Adrenal gland (tissue), 12 donors: ENCODE measurements around the gene LSM14B. TPM values are rescaled to one million over a fixed set of nuclear protein-coding genes. Genes with fewer than 3 reads are reported as not detected.

Experiments
- DNase-seq, 7 donors: peaks; one replicate each; pipeline ENCODE4 v3.0.0-alpha.2; 2019 to 2020
- H3K27ac ChIP-seq, 5 donors: fragments of 200-600 bp; sonication (generic) in 4 of 5; 1 replicate in 3 of 5; 2 replicates in 2 of 5; pipeline versions ENCODE4 v1.5.1 to v1.8.0; 2016 to 2020; ENCODE audit warnings: mild to moderate bottlenecking in 1 of 5
- H3K27me3 ChIP-seq: fragments of 200-600 bp; 2 replicates; pipeline ENCODE4 v1.8.0; 2021
- H3K36me3 ChIP-seq, 2 donors: fragments of 200-600 bp; replicated peaks in 1 of 2; 1 replicate in 1 of 2; 2 replicates in 1 of 2; pipeline versions ENCODE4 v1.5.1 to v1.8.0; 2018 to 2022
- H3K4me1 ChIP-seq, 2 donors: fragments of 200-600 bp; replicated peaks in 1 of 2; 1 replicate in 1 of 2; 2 replicates in 1 of 2; pipeline versions ENCODE4 v1.5.1 to v1.8.0; 2018 to 2021
- H3K4me3 ChIP-seq, 4 donors: fragments of 200-600 bp; sonication (generic) in 3 of 4; one replicate each; pipeline ENCODE4 v1.5.1; 2016 to 2018
- H3K9me3 ChIP-seq, 3 donors: fragments of 200-600 bp; sonication (generic) in 1 of 3; replicated peaks in 1 of 3; 1 replicate in 2 of 3; 2 replicates in 1 of 3; pipeline versions ENCODE4 v1.5.1 to v1.8.0; 2016 to 2021
- CTCF ChIP-seq, 6 experiments: fragments of 450-650 bp in 4 of 6; fragments of 200-600 bp in 2 of 6; sonication (generic) in 1 of 6; IDR thresholded peaks; 1 replicate in 5 of 6; 2 replicates in 1 of 6; pipeline versions ENCODE4 v1.5.1 to v1.8.0; 2016 to 2021; ENCODE audit warnings: antibody characterized with exemption in 6 of 6, mild to moderate bottlenecking in 2 of 6, moderate library complexity in 1 of 6
- POLR2A ChIP-seq, 2 donors: fragments of 450-650 bp; IDR thresholded peaks; one replicate each; pipeline ENCODE4 v1.6.1; 2017; ENCODE audit warnings: antibody characterized with exemption in 2 of 2, mild to moderate bottlenecking in 2 of 2, moderate library complexity in 1 of 2
- WGBS, 4 donors: extraction: QIAGEN DNeasy Blood & Tissue Kit in 2 of 4; methylation state at CpG; one replicate each; pipeline versions ENCODE4 v1.1.5 to v1.1.7; 2013 to 2017; 5-methylcytosine and 5-hydroxymethylcytosine counted together
- intact Hi-C, 2 donors: fragments of 100-400 bp; cut with DNase I; formaldehyde crosslinking; loops; one replicate each; pipeline versions ENCODE4 v1.14.1 to v1.15.0; 2022 to 2023
- polyA plus RNA-seq, 3 donors: library from polyadenylated mRNA; stranded (reverse); fragments of 200-250 nt in 2 of 3; fragments of 350-450 nt in 1 of 3; fragmentation: Illumina TruSeq in 1 of 3; extraction: RNeasy Lipid Tissue Mini Kit (QIAGEN cat#74804) in 1 of 3; gene quantifications; one replicate each; pipeline ENCODE4 v1.2.3, GENCODE V29; 2013 to 2014
- total RNA-seq, 9 donors: library from RNA; depleted of rRNA in 4 of 9; stranded (reverse); fragments of >200 nt in 4 of 9; fragments of 120-200 nt in 1 of 9; fragmentation: NEBNext Ultra II Directional in 1 of 9; extraction: Animal tissue kit (Norgen Biotek cat#: 25700) in 1 of 9; gene quantifications; one replicate each; pipeline versions ENCODE4 v1.1.0 to v1.2.4, GENCODE V29; 2013 to 2023
- donor health status: healthy with polysubstance abuse.
- donor health status: Bipolar disorder and iron deficiency.
- donor health status: DM: yes; HTN: yes; CAD: no.
- donor health status: DM: no; HTN: no; CAD: no.
- donor health status: DM: no; HTN: no; CAD: no.
- donor health status: DM: yes; HTN: yes; CAD: no.

The LSM14B gene
- total and polyA plus RNA-seq, 12 donors: 17.6 to 47.0 (median 29.2) TPM

DNA sequence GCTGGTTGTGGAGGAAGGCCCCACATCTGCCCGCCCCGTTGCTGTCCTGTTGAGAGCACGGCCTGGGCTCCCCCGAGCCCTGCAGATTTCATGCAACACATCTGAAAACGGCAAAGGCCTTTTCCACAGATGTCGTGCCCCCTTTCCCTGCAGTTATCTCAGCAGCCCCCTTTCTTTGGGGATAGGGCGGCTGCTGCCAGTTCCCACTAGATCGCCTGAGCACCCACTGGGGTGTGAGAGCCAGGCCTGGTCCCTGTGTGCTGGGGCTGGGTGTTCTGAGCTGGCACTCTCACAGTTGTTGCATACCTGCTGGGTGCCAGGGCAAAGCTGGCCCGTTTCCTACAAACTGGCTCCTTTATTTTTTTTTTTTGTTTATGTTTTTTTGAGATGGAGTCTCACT is 48.3 kb downstream of the LSM14B start:
- Histone ChIP-seq H3K27ac (no peak overlapping the region), H3K9me3 (no peaks in the 10 kb centered on the region), H3K36me3 (peaks cover 0 to 22% of the 10 kb centered on the region in 2 donors), H3K4me1 (no peaks in the 10 kb centered on the region), H3K4me3 (no peak overlapping the region), H3K27me3 (no peaks in the 10 kb centered on the region)
- TF ChIP-seq CTCF (IDR thresholded peaks at IDR 0.05) (no peak), POLR2A (IDR thresholded peaks at IDR 0.05) (no peak)
- intact Hi-C loops: no loop called here
- WGBS, 4 donors: 71 to 97% (median 95%) methylated on average over 5 to 9 of the region's 9 CpGs
- no peak for DNase-seq

DNA sequence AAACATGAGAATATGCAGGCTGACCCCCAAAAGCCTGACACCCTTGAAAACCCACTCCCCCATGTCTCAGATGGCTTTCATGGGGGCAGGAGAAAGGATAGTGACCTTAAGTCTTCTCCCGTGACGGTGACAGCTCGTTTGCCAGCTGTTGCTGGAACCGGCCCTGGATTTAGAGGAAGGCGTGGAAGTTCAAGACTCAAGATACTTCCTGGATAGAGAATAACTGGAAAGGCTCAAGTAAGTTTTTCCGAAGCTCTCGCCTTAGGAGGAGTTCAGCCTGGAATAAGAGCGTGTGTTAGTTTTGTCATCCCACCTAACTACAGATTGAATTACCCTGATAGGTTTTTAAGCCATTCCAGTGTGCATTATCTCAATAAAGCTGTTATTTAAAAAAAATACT is 49.0 kb downstream of the LSM14B start:
- TF ChIP-seq CTCF (IDR thresholded peaks at IDR 0.05) (no peak), POLR2A (IDR thresholded peaks at IDR 0.05) (no peak)
- no peaks in the 10 kb centered on the region for H3K4me1 ChIP-seq
- intact Hi-C loops: no loop called here
- no peak overlapping the region for H3K27ac ChIP-seq
- H3K36me3 ChIP-seq: peaks cover 0 to 15% of the 10 kb centered on the region in 2 donors
- H3K27me3 ChIP-seq: no peaks in the 10 kb centered on the region
- no peaks in the 10 kb centered on the region for H3K9me3 ChIP-seq
- DNase-seq: no peak
- H3K4me3 ChIP-seq: no peak overlapping the region
- 83 to 94% (median 86%) methylated on average over 8 of the region's 8 CpGs for WGBS, 4 donors

- WGBS, 4 donors: 74 to 96% (median 93%) methylated on average over 5 to 18 of the region's 18 CpGs
- H3K27me3 ChIP-seq: no peaks in the 10 kb centered on the region
- no peak overlapping the region for H3K27ac ChIP-seq
- H3K4me1 ChIP-seq: no peaks in the 10 kb centered on the region
- DNase-seq: no peak
- peaks cover 0 to 13% of the 10 kb centered on the region in 2 donors for H3K36me3 ChIP-seq
- no peak for TF ChIP-seq POLR2A (IDR thresholded peaks at IDR 0.05)
- TF ChIP-seq CTCF (IDR thresholded peaks at IDR 0.05): no peak
- H3K9me3 ChIP-seq: no peaks in the 10 kb centered on the region
- H3K4me3 ChIP-seq: no peak overlapping the region
- intact Hi-C loops: no loop called here
Measured at GRCh38 chr20:62172666-62173065, 50.4 kb downstream of the LSM14B start.

DNA sequence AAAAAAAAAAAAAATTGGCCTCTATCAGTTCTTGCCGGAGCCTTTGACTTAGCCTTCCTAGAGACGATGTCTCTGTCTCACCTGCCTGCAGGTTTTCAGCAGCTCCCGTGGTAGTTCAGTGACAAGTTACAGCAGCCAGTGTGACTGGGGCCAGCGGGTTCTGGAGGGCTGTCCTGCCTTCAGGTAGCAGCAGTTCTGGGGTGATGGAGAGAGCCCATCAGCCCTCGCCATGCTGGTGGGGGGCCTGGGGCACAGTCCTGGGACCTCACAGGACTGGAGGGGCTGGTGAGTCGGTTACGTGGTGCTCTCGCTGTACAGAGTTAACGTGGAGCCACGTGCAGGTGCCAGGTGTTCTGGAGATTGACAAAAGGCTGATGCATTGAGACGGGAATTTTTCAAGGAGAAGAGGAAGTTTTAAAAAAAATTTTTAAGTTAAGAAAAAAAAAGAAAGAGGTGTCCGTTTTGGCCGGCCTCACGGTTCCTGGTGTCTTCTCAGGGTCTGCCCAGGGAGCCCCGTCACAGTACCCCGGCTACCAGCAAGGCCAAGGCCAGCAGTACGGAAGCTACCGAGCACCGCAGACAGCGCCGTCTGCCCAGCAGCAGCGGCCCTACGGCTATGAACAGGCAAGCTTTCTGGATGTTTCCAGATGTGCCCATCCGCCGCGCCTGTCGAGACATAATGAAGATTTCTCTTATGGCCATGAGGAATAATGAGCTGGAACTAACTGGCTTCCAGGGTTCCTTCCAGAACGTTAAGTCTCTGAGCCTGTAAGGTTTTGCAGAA is 51.9 kb downstream of the LSM14B start:
- peaks cover 0 to 17% of the 10 kb centered on the region in 2 donors for H3K36me3 ChIP-seq

More for the DNA sequence above, 51.9 kb downstream of the LSM14B start:
- Histone ChIP-seq H3K4me1 (no peaks in the 10 kb centered on the region), H3K27ac (no peak overlapping the region), H3K4me3 (no peak overlapping the region), H3K9me3 (no peaks in the 10 kb centered on the region), H3K27me3 (no peaks in the 10 kb centered on the region)
- TF ChIP-seq CTCF (IDR thresholded peaks at IDR 0.05) (no peak), POLR2A (IDR thresholded peaks at IDR 0.05) (no peak)
- WGBS, 4 donors: 87 to 94% (median 90%) methylated on average over 26 to 28 of the region's 28 CpGs
- intact Hi-C loops: no loop called here
- DNase-seq: no peak
